Activated CD8-positive, alpha-beta T cell treated with anti-CD3 and anti-CD28 coated beads, Interleukin-2, amount 10 ng/mL, durations not matched to agents 7 days and 5 days (primary cell): ENCODE data around the gene ZBTB34. TPM values are rescaled to one million over a fixed set of nuclear protein-coding genes. Genes with fewer than 3 reads are reported as not detected.
"Not testable (repeated sequence)": the region's sequence is repeated elsewhere in the genome, so short reads cannot be mapped to it uniquely, and the experiment has no call there.

Experiments used
- ATAC-seq: fragments of 150-1000 bp; cut with Tn5 transposase; one replicate; pipeline ENCODE4 v1.10.0; 2021; ENCODE audit warnings: moderate library complexity
- CTCF ChIA-PET: fragments of 350-600 bp; sonication (Branson Sonifier 250); formaldehyde crosslinking; loops from one replicate; lab custom pipeline; 2021; ENCODE audit warnings: antibody characterized with exemption; lab: Charles Lee
- POLR2A ChIA-PET: fragments of 350-600 bp; sonication (Branson Sonifier 250); formaldehyde crosslinking; loops from one replicate; lab custom pipeline; 2021; ENCODE audit warnings: antibody characterized with exemption; lab: Charles Lee
- DNase-seq: peaks from one replicate; pipeline ENCODE4 v3.0.0-alpha.2; 2020
- H3K27ac Mint-ChIP-seq: one replicate; pipeline ENCODE4 v1.8.0; 2021; ENCODE audit warnings: mild to moderate bottlenecking, mixed read lengths
- H3K27me3 Mint-ChIP-seq: one replicate; pipeline ENCODE4 v1.8.0; 2021; ENCODE audit warnings: low read depth, mixed read lengths
- H3K36me3 Mint-ChIP-seq: one replicate; pipeline ENCODE4 v1.8.0; 2021; ENCODE audit warnings: low read depth, mixed read lengths
- H3K4me1 Mint-ChIP-seq: one replicate; pipeline ENCODE4 v1.8.0; 2021; ENCODE audit warnings: low read depth, mixed read lengths
- H3K4me3 Mint-ChIP-seq: one replicate; pipeline ENCODE4 v1.8.0; 2021; ENCODE audit warnings: mild to moderate bottlenecking, mixed read lengths
- H3K9me3 Mint-ChIP-seq: one replicate; pipeline ENCODE4 v1.8.0; 2022; ENCODE audit warnings: mixed read lengths; ENCODE audit not compliant: insufficient read depth
- total RNA-seq, 2 experiments: library from RNA; stranded (reverse); gene quantifications; one replicate each; pipeline ENCODE4 v1.2.3, GENCODE V29; 2021

The ZBTB34 gene, protein sequence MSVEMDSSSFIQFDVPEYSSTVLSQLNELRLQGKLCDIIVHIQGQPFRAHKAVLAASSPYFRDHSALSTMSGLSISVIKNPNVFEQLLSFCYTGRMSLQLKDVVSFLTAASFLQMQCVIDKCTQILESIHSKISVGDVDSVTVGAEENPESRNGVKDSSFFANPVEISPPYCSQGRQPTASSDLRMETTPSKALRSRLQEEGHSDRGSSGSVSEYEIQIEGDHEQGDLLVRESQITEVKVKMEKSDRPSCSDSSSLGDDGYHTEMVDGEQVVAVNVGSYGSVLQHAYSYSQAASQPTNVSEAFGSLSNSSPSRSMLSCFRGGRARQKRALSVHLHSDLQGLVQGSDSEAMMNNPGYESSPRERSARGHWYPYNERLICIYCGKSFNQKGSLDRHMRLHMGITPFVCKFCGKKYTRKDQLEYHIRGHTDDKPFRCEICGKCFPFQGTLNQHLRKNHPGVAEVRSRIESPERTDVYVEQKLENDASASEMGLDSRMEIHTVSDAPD
- 1 to 10 TPM; 7.7 to 8.1 TPM for total RNA-seq

- H3K4me3 Mint-ChIP-seq, result peak within 1 kb of the TSS; percentile 80
- ChIA-PET CTCF (interaction anchor here (0.9 to 1.9 kb wide), 15 partner anchors 10 to 154 kb away, joined by 3 to 9 read pairs (median 6); partner anchors contain the start of genes RALGPS1 and ZBTB43), POLR2A (interaction anchor here (1.0 to 1.4 kb wide), 4 partner anchors 13 to 127 kb away, joined by 3 read pairs; partner anchors contain the start of gene ZBTB43)
- H3K27ac Mint-ChIP-seq, result peak within 1 kb of the TSS; percentile 88
- H3K36me3 Mint-ChIP-seq, result peaks cover 8% of the 10 kb centered on the region
- DNase-seq (peak; percentile 80), ATAC-seq (peak; percentile 75)
- no peaks in the 10 kb centered on the region for H3K9me3 Mint-ChIP-seq
- peaks cover 31% of the 10 kb centered on the region for H3K4me1 Mint-ChIP-seq
- H3K27me3 Mint-ChIP-seq, result peaks cover 8% of the 10 kb centered on the region
These were observed at the start of gene ZBTB34 for GRCh38 chr9:126860077-126860756. Gene ZBTB34 (plus strand): TSS chr9:126860639. CDS start chr9:126879400, 18,761 bp downstream.

GRCh38 chr9:126813072-126813471 lies 47.4 kb upstream of the ZBTB34 start:
- H3K4me1 Mint-ChIP-seq, result peaks cover 8% of the 10 kb centered on the region
- POLR2A ChIA-PET, result no interaction called here
- no peak for DNase-seq
- CTCF ChIA-PET, result no interaction called here
- H3K27me3 Mint-ChIP-seq, result no peaks in the 10 kb centered on the region
- peaks cover 64% of the 10 kb centered on the region for H3K36me3 Mint-ChIP-seq
- H3K9me3 Mint-ChIP-seq, result peaks cover 15% of the 10 kb centered on the region
- H3K4me3 Mint-ChIP-seq, result no peak overlapping the region
- H3K27ac Mint-ChIP-seq, result no peak overlapping the region
- ATAC-seq, result no peak

GRCh38 chr9:126814091-126814490 lies 46.3 kb upstream of the ZBTB34 start:
- ATAC-seq (no peak), DNase-seq (no peak)
- Mint-ChIP-seq H3K9me3 (peaks cover 24% of the 10 kb centered on the region), H3K27me3 (no peaks in the 10 kb centered on the region), H3K27ac (no peak overlapping the region), H3K4me3 (no peak overlapping the region), H3K4me1 (peaks cover 10% of the 10 kb centered on the region), H3K36me3 (peaks cover 70% of the 10 kb centered on the region)
- POLR2A ChIA-PET, result no interaction called here
- CTCF ChIA-PET, result no interaction called here

GRCh38 chr9:126817615-126818014 lies 42.8 kb upstream of the ZBTB34 start:
- not testable (repeated sequence) for ATAC-seq, H3K27ac Mint-ChIP-seq, H3K27me3 Mint-ChIP-seq, H3K4me3 Mint-ChIP-seq, DNase-seq
- peaks cover 20% of the 10 kb centered on the region for H3K4me1 Mint-ChIP-seq
- H3K9me3 Mint-ChIP-seq, result peaks cover 26% of the 10 kb centered on the region
- POLR2A ChIA-PET, result interaction anchor here (1.2 to 4.1 kb wide), 2 partner anchors 9 to 12 kb away, joined by 4 to 13 read pairs; partner anchors contain the start of gene ZBTB43
- H3K36me3 Mint-ChIP-seq, result peaks cover 79% of the 10 kb centered on the region
- CTCF ChIA-PET, result interaction anchor here (1.5 to 1.8 kb wide), 2 partner anchors 11 to 111 kb away, joined by 5 to 6 read pairs; no protein-coding TSS in a partner anchor

DNA sequence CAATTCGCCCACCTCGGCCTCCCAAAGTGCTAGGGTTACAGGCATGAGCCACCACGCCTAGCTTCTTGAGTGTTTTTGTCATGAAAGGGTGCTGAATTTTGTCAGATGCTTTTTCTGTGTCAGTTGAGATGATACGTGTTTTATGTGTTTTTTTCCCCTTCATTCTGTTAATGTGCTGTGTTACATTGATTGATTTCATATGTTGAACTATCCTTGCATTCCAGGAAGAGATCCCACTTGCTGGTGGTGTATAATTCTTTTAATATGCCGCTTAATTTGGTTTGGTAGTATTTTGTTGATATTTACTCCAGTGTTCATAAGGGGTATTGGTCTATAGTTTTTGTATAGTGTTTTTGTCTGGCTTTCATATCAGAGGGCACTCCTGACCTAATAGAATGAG lies 42.0 kb upstream of the ZBTB34 start:
- DNase-seq, result no peak
- ATAC-seq, result no peak
- Mint-ChIP-seq H3K4me1 (peaks cover 18% of the 10 kb centered on the region), H3K4me3 (no peak overlapping the region), H3K27me3 (no peaks in the 10 kb centered on the region), H3K36me3 (peaks cover 78% of the 10 kb centered on the region), H3K9me3 (peaks cover 26% of the 10 kb centered on the region), H3K27ac (no peak overlapping the region)
- CTCF ChIA-PET, result no interaction called here
- POLR2A ChIA-PET, result interaction anchor here (1.2 to 4.1 kb wide), 2 partner anchors 9 to 13 kb away, joined by 4 to 13 read pairs; partner anchors contain the start of gene ZBTB43

DNA sequence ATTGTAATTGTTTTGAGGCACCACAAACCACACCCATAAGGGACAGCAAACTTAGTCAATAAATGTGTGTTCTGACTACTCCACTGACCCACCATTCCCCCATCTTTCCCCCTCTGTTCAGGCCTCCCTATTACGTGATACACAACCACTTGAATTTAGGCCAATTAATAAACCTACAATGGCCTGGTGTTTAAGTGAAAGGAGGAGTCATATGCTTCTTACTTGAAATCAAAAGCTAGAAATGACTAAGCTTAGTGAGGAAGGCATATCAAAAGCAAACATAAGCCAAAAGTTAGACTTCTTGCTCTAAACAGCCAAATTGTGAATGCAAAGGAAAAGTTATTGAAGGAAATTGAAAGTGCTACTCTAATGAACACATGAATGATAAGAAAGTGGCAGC lies 41.0 kb upstream of the ZBTB34 start:
- H3K27ac Mint-ChIP-seq, result no peak overlapping the region
- H3K27me3 Mint-ChIP-seq, result no peaks in the 10 kb centered on the region
- ATAC-seq (no peak), DNase-seq (no peak)
- POLR2A ChIA-PET, result interaction anchor here (1.3 to 1.9 kb wide), 2 partner anchors 12 to 14 kb away, joined by 3 to 8 read pairs; partner anchors contain the start of gene ZBTB43
- CTCF ChIA-PET, result interaction anchor here (1.0 to 1.3 kb wide), 3 partner anchors 11 to 631 kb away, joined by 3 to 11 read pairs (median 3); partner anchors contain the start of gene RPL12
- peaks cover 77% of the 10 kb centered on the region for H3K36me3 Mint-ChIP-seq
- peaks cover 26% of the 10 kb centered on the region for H3K9me3 Mint-ChIP-seq
- H3K4me1 Mint-ChIP-seq, result peaks cover 18% of the 10 kb centered on the region
- H3K4me3 Mint-ChIP-seq, result no peak overlapping the region

DNA sequence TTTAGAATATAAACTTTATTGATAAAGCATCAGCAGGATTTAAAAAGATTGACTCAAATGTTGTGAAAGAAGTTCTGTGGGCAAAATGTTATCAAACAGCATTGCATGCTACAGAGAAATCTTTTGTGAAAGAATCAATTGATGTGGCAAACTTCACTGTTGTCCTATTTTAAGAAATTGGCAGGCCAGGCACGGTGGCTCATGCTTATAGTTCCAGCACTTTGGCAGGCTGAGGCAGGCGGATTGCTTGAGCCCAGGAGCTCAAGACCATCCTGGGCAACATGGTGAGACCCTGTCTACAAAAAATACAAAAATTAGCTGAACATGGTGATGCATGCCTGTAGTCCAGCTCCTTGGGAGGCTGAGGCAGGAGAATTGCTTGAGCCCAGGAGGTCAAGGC lies 38.2 kb upstream of the ZBTB34 start:
- Mint-ChIP-seq H3K9me3 (peaks cover 11% of the 10 kb centered on the region), H3K27ac (no peak overlapping the region), H3K4me3 (no peak overlapping the region), H3K4me1 (peaks cover 18% of the 10 kb centered on the region), H3K27me3 (no peaks in the 10 kb centered on the region), H3K36me3 (peaks cover 66% of the 10 kb centered on the region)
- no peak for ATAC-seq
- ChIA-PET CTCF (no interaction called here), POLR2A (no interaction called here)
- no peak for DNase-seq

DNA sequence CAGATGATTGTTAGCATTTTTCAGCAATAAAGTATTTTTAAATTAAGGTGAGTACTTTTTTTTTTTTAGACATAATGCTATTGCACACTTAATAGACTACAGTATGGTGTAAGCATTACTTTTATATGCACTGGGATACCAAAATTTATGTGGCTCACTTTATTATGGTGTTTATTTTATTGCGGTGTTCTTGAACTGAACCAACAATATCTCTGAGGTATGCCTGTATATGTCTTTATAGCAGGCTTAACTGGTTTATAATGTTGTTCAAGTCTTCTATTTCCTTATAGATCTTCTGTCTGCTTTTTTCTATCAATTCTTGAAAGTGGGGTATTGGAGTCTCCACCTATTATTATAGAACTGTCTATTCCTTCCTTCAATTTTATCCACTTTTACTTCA lies 37.6 kb upstream of the ZBTB34 start:
- no peak for DNase-seq
- Mint-ChIP-seq H3K27me3 (no peaks in the 10 kb centered on the region), H3K36me3 (peaks cover 62% of the 10 kb centered on the region), H3K9me3 (peaks cover 11% of the 10 kb centered on the region), H3K4me1 (peaks cover 18% of the 10 kb centered on the region), H3K27ac (no peak overlapping the region), H3K4me3 (no peak overlapping the region)
- ChIA-PET CTCF (no interaction called here), POLR2A (no interaction called here)
- no peak for ATAC-seq

- H3K27ac Mint-ChIP-seq, CTCF ChIA-PET, H3K27me3 Mint-ChIP-seq, DNase-seq, ATAC-seq, H3K9me3 Mint-ChIP-seq, POLR2A ChIA-PET, H3K4me3 Mint-ChIP-seq: not testable (repeated sequence)
- peaks cover 55% of the 10 kb centered on the region for H3K36me3 Mint-ChIP-seq
- H3K4me1 Mint-ChIP-seq, result peaks cover 13% of the 10 kb centered on the region
These were observed 36.4 kb upstream of the ZBTB34 start for GRCh38 chr9:126824052-126824451.

- Mint-ChIP-seq H3K4me1 (peaks cover 18% of the 10 kb centered on the region), H3K9me3 (no peaks in the 10 kb centered on the region), H3K36me3 (peaks cover 38% of the 10 kb centered on the region), H3K4me3 (no peak overlapping the region), H3K27ac (no peak overlapping the region), H3K27me3 (no peaks in the 10 kb centered on the region)
- DNase-seq, result no peak
- ATAC-seq, result no peak
- CTCF ChIA-PET, result interaction anchor here (0.9 kb wide), 1 partner anchor 16 kb away, joined by 3 read pairs; no protein-coding TSS in a partner anchor
- POLR2A ChIA-PET, result no interaction called here
These were observed 33.2 kb upstream of the ZBTB34 start for GRCh38 chr9:126827227-126827626.

GRCh38 chr9:126829035-126829434 lies 31.4 kb upstream of the ZBTB34 start:
- Mint-ChIP-seq H3K27ac (no peak overlapping the region), H3K4me1 (peaks cover 24% of the 10 kb centered on the region), H3K36me3 (peaks cover 43% of the 10 kb centered on the region), H3K27me3 (no peaks in the 10 kb centered on the region), H3K9me3 (no peaks in the 10 kb centered on the region), H3K4me3 (no peak overlapping the region)
- ChIA-PET POLR2A (interaction anchor here (0.8 kb wide), 1 partner anchor 24 kb away, joined by 3 read pairs; the partner anchor contains the start of gene ZBTB43), CTCF (interaction anchor here (0.9 to 3.2 kb wide), 4 partner anchors 9 to 126 kb away, joined by 3 to 11 read pairs (median 6); partner anchors contain the start of gene ZBTB43)
- ATAC-seq, result no peak
- no peak for DNase-seq
